ACC112 (cell line): ENCODE results near the gene UNC45B.
"Not testable (repeated sequence)": the region's sequence is repeated elsewhere in the genome, so short reads cannot be mapped to it uniquely, and the experiment has no call there.

ENCODE experiments used
- H2AFZ ChIP-seq: fragments of 200-600 bp; sonication (generic); one replicate; pipeline ENCODE4 v1.6.0; 2017; ENCODE audit warnings: antibody characterized with exemption, low read length; ENCODE audit not compliant: unreplicated experiment
- H3K27ac ChIP-seq: fragments of 200-600 bp; sonication (generic); 2 replicates; pipeline ENCODE4 v1.5.1; 2014; ENCODE audit warnings: low read depth, mild to moderate bottlenecking, antibody characterized with exemption, low read length, moderate library complexity
- H3K27me3 ChIP-seq: fragments of 200-600 bp; sonication (generic); 2 replicates; pipeline ENCODE4 v1.6.1; 2014; ENCODE audit warnings: mild to moderate bottlenecking, antibody characterized with exemption, low read length, moderate library complexity, mixed read lengths; ENCODE audit not compliant: insufficient read depth
- H3K36me3 ChIP-seq: fragments of 200-600 bp; sonication (generic); 2 replicates; pipeline ENCODE4 v1.6.1; 2016; ENCODE audit warnings: mild to moderate bottlenecking, antibody characterized with exemption, low read length, moderate library complexity, mixed read lengths; ENCODE audit not compliant: insufficient read depth
- H3K4me1 ChIP-seq: fragments of 200-600 bp; sonication (generic); one replicate; pipeline ENCODE4 v1.6.1; 2016; ENCODE audit warnings: low read length, mixed read lengths; ENCODE audit not compliant: insufficient read depth, unreplicated experiment, control insufficient read depth
- H3K4me3 ChIP-seq: fragments of 200-600 bp; sonication (generic); 2 replicates; pipeline ENCODE4 v1.5.1; 2014; ENCODE audit warnings: mild to moderate bottlenecking, low read depth, low read length
- H3K79me2 ChIP-seq: fragments of 200-600 bp; sonication (generic); one replicate; pipeline ENCODE4 v1.6.0; 2016; ENCODE audit warnings: low read length; ENCODE audit not compliant: control insufficient read depth, unreplicated experiment, insufficient read depth

Gene UNC45B

GRCh38 chr17:35142467-35142796 is 5.2 kb upstream of the UNC45B start:
- no peak overlapping the region for H2AFZ ChIP-seq
- H3K27ac ChIP-seq = no peak overlapping the region
- H3K4me3 ChIP-seq = peak overlapping the region; percentile 88; the same call in 1 of the 2 replicates
- H3K4me1 ChIP-seq = no peaks in the 10 kb centered on the region
- H3K79me2 ChIP-seq = peaks cover 21% of the 10 kb centered on the region
- peaks cover 9% of the 10 kb centered on the region; the same call in 1 of the 2 replicates for H3K27me3 ChIP-seq
- H3K36me3 ChIP-seq = no peaks in the 10 kb centered on the region

- Histone ChIP-seq H3K27ac (no peak overlapping the region), H3K36me3 (no peaks in the 10 kb centered on the region), H2AFZ (no peak overlapping the region), H3K27me3 (peaks cover 9% of the 10 kb centered on the region; the same call in 1 of the 2 replicates), H3K4me3 (no peak overlapping the region), H3K79me2 (peaks cover 13% of the 10 kb centered on the region), H3K4me1 (no peaks in the 10 kb centered on the region)
These were observed 2.8 kb upstream of the UNC45B start for GRCh38 chr17:35144840-35145239.

- H3K79me2 ChIP-seq = peaks cover 5% of the 10 kb centered on the region
These were observed 1.3 kb upstream of the UNC45B start for GRCh38 chr17:35146214-35146833.

GRCh38 chr17:35148144-35148543 is 527 bp downstream of the UNC45B start:
- H3K79me2 ChIP-seq = no peaks in the 10 kb centered on the region
- H2AFZ ChIP-seq = no peak overlapping the region
- H3K36me3 ChIP-seq = no peaks in the 10 kb centered on the region
- H3K4me1 ChIP-seq = no peaks in the 10 kb centered on the region
- peaks cover 9% of the 10 kb centered on the region; the same call in 1 of the 2 replicates for H3K27me3 ChIP-seq
- H3K4me3 ChIP-seq = no peak overlapping the region
- no peak overlapping the region for H3K27ac ChIP-seq

More at GRCh38 chr17:35146214-35146833, 1.3 kb upstream of the UNC45B start:
- no peaks in the 10 kb centered on the region for H3K4me1 ChIP-seq
- no peak overlapping the region for H3K27ac ChIP-seq
- no peaks in the 10 kb centered on the region for H3K36me3 ChIP-seq
- peaks cover 9% of the 10 kb centered on the region; the same call in 1 of the 2 replicates for H3K27me3 ChIP-seq
- H3K4me3 ChIP-seq = no peak overlapping the region
- no peak overlapping the region for H2AFZ ChIP-seq

- Histone ChIP-seq H3K79me2 (no peaks in the 10 kb centered on the region), H3K4me3 (no peak overlapping the region), H3K36me3 (no peaks in the 10 kb centered on the region), H3K27me3 (peaks cover 17% of the 10 kb centered on the region; the same call in 1 of the 2 replicates), H2AFZ (no peak overlapping the region), H3K4me1 (no peaks in the 10 kb centered on the region), H3K27ac (no peak overlapping the region)
These were observed 2.3 kb downstream of the UNC45B start for GRCh38 chr17:35149941-35150340.

GRCh38 chr17:35151080-35151479 is 3.5 kb downstream of the UNC45B start:
- H3K27me3 ChIP-seq = peaks cover 17% of the 10 kb centered on the region; the same call in 1 of the 2 replicates
- H3K27ac ChIP-seq, H3K36me3 ChIP-seq, H3K4me3 ChIP-seq, H3K79me2 ChIP-seq, H2AFZ ChIP-seq, H3K4me1 ChIP-seq: not testable (repeated sequence)

GRCh38 chr17:35152421-35153140 is 5.0 kb downstream of the UNC45B start:
- Histone ChIP-seq H3K27me3 (peaks cover 8% of the 10 kb centered on the region; the same call in 1 of the 2 replicates), H3K4me3 (no peak overlapping the region), H3K79me2 (no peaks in the 10 kb centered on the region), H3K27ac (no peak overlapping the region), H2AFZ (no peak overlapping the region), H3K36me3 (no peaks in the 10 kb centered on the region), H3K4me1 (no peaks in the 10 kb centered on the region)

GRCh38 chr17:35154196-35155165 is 6.9 kb downstream of the UNC45B start:
- Histone ChIP-seq H3K27ac (no peak overlapping the region), H2AFZ (no peak overlapping the region), H3K4me3 (no peak overlapping the region), H3K79me2 (no peaks in the 10 kb centered on the region), H3K27me3 (peaks cover 11% of the 10 kb centered on the region; the same call in 1 of the 2 replicates), H3K36me3 (no peaks in the 10 kb centered on the region), H3K4me1 (no peaks in the 10 kb centered on the region)

- H3K27me3 ChIP-seq = peaks cover 12% of the 10 kb centered on the region; the same call in 1 of the 2 replicates
- no peaks in the 10 kb centered on the region for H3K4me1 ChIP-seq
- no peak overlapping the region for H2AFZ ChIP-seq
- no peaks in the 10 kb centered on the region for H3K36me3 ChIP-seq
- H3K79me2 ChIP-seq = no peaks in the 10 kb centered on the region
- H3K27ac ChIP-seq = no peak overlapping the region
- no peak overlapping the region for H3K4me3 ChIP-seq
These were observed 7.6 kb downstream of the UNC45B start for GRCh38 chr17:35155246-35155645.

GRCh38 chr17:35159940-35160339 is 12.3 kb downstream of the UNC45B start:
- no peak overlapping the region for H2AFZ ChIP-seq
- H3K4me3 ChIP-seq = no peak overlapping the region
- H3K27ac ChIP-seq = no peak overlapping the region
- no peaks in the 10 kb centered on the region for H3K36me3 ChIP-seq
- no peaks in the 10 kb centered on the region for H3K79me2 ChIP-seq
- peaks cover 18% of the 10 kb centered on the region for H3K27me3 ChIP-seq
- no peaks in the 10 kb centered on the region for H3K4me1 ChIP-seq
